Upper lobe of left lung (tissue), 4 donors: ENCODE measurements around the gene NGEF.

Experiments
- POLR2A ChIP-seq, 4 donors: fragments of 450-650 bp; IDR thresholded peaks; one replicate each; pipeline ENCODE4 v1.5.1; 2016 to 2017; ENCODE audit warnings: antibody characterized with exemption in 4 of 4, mild to moderate bottlenecking in 2 of 4
- TF ChIP-seq, protein P1 (sequence below), 6 experiments: fragments of 450-650 bp in 4 of 6; fragments of 200-600 bp in 2 of 6; sonication (generic) in 2 of 6; IDR thresholded peaks; one replicate each; pipeline ENCODE4 v1.5.1; 2016 to 2019; ENCODE audit warnings: antibody characterized with exemption in 6 of 6

DNA sequence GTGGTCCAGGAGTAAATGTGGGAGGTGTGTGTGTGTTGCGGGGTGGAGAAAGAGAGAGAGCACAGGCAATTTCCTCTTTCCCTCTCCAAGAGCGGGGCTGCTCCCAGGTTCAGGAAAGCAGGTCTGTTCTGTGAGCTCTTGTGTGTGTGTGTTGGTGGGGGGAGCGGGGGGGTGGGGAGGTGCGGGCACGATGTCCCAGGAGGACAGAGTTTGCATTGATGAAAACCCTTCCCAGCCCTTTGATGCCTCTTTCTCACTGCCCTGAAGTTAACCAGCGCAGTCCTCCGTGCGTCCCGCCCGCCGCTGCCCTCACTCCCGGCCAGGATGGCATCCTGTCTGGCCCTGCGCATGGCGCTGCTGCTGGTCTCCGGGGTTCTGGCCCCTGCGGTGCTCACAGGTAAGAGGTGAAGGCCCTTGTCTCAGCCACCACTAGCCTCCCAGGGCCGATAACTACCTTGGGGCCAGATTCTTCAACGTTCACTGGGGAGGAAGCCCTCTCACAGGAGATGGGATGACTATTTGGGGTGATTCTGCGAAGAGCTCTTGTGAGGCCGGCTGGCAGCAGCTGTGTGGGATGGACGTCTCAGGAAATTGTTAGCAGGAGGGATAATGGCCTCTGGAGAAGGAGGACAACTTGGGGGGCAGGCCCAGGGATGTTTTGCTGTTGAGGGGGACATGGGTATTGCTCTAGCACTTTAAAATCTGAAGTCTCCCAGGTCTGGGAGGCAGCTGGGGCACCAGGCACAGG, 142.9 kb downstream of the NGEF start, which contains the start of gene SNORC:
- TF ChIP-seq, protein P1, sequence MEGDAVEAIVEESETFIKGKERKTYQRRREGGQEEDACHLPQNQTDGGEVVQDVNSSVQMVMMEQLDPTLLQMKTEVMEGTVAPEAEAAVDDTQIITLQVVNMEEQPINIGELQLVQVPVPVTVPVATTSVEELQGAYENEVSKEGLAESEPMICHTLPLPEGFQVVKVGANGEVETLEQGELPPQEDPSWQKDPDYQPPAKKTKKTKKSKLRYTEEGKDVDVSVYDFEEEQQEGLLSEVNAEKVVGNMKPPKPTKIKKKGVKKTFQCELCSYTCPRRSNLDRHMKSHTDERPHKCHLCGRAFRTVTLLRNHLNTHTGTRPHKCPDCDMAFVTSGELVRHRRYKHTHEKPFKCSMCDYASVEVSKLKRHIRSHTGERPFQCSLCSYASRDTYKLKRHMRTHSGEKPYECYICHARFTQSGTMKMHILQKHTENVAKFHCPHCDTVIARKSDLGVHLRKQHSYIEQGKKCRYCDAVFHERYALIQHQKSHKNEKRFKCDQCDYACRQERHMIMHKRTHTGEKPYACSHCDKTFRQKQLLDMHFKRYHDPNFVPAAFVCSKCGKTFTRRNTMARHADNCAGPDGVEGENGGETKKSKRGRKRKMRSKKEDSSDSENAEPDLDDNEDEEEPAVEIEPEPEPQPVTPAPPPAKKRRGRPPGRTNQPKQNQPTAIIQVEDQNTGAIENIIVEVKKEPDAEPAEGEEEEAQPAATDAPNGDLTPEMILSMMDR (IDR thresholded peaks at IDR 0.05) = no peak
- no peak for TF ChIP-seq POLR2A (IDR thresholded peaks at IDR 0.05)
